Erythroblast (primary cell): Measurements from ENCODE around the gene H6PD.

ENCODE experiments used
- GATA1 ChIP-seq: IDR thresholded peaks from 2 replicates; pipeline ENCODE4 v1.6.1; 2011; ENCODE audit warnings: low read depth, mild to moderate bottlenecking, control low read depth, low read length, moderate library complexity
- POLR2A ChIP-seq: IDR thresholded peaks from 2 replicates; pipeline ENCODE4 v1.6.1; 2011; ENCODE audit warnings: mild to moderate bottlenecking, low read length

GRCh38 chr1:9193233-9193625 lies 41.3 kb upstream of the H6PD start:
- TF ChIP-seq POLR2A (no peak), GATA1 (no peak)
